NCI-H1417 (cell line): Measurements from ENCODE around the gene ETNK2.

Experiments used
- DNase-seq, 3 experiments: peaks; one replicate each; lab custom pipeline; 2025; lab: John Stamatoyannopoulos, UW

Gene ETNK2

GRCh38 chr1:204151552-204152309 lies at the start of gene ETNK2:
Gene ETNK2 (minus strand): TSS chr1:204152044. CDS start chr1:204151852, 192 bp downstream.
- DNase-seq, result peak; percentile 85 to 89 (median 87)

DNA sequence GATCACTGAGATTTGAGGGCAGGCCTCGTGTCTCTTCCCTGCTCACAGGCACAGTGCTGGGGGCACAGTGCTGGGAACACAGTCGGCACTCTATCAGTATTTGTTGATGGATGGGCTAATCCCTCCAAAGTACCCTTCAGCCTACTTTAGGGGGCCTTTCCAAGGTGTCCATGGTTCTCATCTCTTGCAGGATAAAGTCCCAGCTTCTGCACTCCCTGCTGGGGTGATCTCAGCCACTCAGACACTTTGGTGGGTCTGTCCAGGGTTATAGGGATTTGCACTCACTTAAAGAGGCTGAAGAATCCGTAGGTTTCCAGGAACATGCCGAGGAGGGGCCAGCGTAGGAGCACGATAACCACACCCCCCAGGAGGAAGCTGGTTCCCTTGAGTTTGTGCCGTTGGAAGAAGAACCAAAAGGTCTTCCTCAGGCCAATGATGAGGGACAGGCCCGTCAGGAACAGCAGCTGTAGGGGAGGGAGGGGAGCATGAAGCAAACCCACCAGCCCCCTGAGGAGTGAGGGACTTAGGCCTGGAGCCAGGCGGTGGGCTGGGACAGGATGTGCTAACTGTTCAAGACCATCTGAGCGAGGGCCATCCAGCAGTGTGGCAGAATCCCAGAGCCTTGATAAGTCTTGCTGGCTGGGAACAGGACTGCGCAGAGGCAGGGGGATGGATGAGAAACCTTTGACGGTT lies 49.6 kb upstream of the ETNK2 start:
- no peak for DNase-seq

DNA sequence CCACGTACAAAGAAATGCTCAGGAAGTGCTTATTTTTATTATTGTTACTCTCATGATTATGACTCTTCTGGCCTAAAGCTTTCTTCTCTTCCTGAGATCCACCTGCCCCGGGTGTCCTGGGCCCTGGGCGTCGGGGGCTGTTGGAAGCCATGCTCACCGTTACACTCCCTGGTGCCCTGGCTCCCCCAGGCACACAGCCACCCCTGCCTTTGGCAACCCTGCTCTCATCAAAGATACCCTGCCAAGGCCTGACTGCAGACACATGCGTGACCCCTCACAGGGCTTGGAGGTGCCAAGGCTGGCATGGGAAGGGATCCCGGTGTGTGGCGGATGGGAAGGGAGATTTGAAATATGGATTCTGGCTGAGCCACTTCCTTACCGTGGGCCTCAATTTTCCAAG lies 47.7 kb upstream of the ETNK2 start:
- no peak for DNase-seq

DNA sequence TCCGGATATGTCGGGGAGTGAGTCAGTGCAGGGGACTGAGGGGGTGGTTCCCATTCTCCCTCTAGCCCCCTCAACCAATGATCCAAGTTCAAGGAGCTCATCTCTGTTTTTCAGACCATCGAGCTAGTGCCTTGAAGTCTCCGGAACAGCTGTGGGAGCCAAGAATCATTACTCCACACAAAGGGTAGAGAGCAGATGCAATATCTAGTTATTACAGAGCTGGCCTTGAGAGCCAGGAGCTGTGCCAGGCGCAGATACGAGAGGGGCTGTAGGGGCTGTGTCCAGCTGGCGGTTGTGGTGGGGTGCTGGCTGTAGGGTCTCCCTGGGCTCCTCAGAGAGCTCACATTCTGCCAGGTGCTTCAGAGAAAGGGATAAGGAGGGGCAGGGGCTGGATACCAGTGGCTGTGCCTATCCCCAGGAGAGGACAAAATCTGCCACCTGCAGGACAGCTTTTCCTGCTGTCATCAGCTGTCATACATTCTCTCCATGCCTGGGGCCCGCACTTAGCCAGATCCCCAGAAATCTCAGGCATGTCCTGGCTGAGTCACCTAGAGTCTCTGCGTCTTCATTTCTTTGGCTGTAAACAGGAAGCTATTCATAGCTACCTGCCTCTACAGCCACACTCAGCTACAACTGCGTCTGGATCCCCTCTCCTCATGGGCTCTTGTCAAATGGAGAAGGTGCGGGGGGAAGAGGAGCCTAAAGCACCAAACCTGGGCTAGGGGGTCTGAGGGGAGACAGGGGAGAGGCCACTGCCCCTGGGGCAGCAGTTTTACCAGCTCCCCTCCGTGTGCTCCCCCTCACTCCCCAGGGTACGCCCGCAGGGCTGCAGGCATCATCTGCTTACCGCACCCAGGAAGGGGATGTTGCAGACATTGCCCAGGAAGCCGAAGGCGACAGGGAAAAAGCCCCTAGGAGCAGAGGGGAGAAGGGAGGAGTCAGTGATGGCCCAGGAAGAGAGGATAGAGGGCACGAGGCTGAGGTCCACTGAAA lies 46.8 kb upstream of the ETNK2 start:
- DNase-seq, result peak in 1 of 3 experiments; percentile 17

GRCh38 chr1:204197068-204197467 lies 45.2 kb upstream of the ETNK2 start:
- no peak for DNase-seq

DNA sequence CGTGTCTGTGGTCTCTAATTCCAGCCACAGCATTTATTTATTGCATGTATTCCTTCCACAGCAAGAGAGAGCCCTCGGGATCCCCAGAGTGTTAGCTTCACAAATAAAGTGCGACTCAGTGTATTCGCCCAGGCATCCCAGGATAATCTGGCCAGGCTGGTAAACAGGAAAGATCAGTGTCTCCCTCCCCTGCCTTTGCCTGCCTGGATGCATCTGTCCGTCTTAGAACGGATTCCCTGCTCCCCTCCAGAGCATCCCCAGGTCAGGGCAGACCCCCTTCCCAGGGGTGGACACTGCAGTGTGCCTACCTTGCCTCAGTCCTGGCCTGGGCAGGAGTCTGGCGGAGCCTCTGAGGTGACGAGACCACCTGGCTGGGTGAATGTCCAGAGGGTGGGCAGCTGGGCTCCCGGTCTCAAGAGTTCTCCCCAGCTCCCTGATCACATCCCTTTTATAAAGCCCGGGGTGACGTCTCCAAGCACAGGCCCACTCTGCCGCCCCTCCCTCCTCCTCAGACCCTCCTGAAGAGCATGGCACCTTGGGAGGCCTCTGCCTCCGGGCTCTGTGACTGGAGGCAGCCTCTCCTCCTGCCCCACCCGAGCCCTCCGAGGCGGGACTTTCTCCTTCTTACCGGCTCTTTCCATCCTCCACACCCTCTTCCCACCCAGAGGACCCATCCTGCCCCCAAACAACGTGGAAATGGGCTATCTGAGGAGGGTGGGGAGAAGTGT lies 44.4 kb upstream of the ETNK2 start, which contains the start of gene KISS1:
KISS1 (minus strand) TSS at position 424 of the 728 bp plus-strand sequence. CDS start 3,615 bp downstream, outside the sequence.
- DNase-seq, result no peak

GRCh38 chr1:204194771-204195170 lies 42.9 kb upstream of the ETNK2 start:
- no peak for DNase-seq

GRCh38 chr1:204194080-204194479 lies 42.2 kb upstream of the ETNK2 start:
- no peak for DNase-seq

- no peak for DNase-seq
Measured at GRCh38 chr1:204192589-204193352, 40.9 kb upstream of the ETNK2 start.

- no peak for DNase-seq
Measured at GRCh38 chr1:204192046-204192445, 40.2 kb upstream of the ETNK2 start.

DNA sequence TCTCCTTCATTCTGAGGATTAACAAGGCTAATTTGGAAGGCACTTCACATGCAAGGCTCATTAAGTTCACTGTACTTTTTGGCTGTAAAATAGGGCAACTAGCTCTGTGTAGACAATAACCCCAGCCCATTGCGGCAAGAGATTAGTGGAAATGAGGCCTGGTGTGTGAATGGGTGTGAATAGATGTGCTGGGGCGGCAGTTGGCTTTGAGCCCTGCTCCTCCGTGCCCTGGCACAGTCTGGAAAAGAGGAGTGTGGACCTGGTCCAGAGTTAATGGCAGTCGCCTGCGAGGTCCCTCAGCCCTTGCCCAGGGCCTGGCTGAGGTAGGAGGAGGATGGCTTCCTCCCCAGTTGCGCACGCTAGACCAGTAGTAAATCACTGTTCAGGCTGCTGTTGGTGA lies 39.6 kb upstream of the ETNK2 start:
- DNase-seq, result no peak

DNA sequence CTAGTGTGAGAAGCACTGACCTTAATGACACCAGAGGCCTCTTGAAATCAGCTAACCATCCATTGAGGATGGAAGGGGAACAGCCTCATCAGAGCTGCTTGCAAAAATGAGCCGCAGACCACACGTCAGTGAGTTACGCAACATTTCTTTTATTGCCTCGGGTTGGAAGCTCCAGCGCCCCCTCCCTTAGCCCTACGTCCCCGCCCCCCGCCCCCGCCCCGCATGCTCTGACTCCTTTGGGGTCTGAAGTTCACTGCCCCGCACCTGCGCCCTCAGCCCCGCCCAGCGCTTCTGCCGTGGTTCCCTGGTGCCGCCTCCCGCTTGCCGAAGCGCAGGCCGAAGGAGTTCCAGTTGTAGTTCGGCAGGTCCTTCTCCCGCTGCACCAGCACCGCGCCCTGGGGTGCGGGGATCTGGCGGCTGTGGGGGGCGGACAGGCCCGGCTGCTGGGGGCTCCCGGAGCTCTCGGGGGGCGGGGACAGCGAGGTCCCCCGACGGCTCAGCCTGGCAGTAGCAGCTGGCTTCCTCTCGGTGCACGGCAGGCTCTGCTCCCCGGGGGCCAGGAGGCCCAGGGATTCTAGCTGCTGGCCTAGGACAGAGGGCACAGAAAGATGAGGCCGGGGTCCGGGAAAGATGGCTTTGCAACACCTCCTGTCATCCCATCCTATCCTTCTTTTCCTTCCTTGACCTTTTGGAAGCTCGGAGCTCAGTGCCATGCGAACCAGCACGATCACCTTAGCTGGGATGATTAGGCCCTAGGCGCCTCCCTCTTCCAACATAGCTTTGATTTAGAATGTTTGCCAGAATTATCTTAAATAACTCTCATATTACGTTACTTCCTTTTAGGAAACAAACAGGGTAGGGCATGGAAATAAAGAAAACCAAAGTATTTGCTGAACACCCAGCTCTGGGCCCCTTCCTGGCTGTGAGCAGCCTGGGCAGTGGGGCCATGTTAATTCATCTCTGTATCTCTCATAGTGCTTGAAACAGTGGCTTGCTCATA lies 38.7 kb upstream of the ETNK2 start:
- peak in 1 of 3 experiments; percentile 25 for DNase-seq

- DNase-seq, result peak in 1 of 3 experiments; percentile 78
Measured at GRCh38 chr1:204188959-204189639, 37.3 kb upstream of the ETNK2 start.

- no peak for DNase-seq
Measured at GRCh38 chr1:204186597-204186996, 34.8 kb upstream of the ETNK2 start.

DNA sequence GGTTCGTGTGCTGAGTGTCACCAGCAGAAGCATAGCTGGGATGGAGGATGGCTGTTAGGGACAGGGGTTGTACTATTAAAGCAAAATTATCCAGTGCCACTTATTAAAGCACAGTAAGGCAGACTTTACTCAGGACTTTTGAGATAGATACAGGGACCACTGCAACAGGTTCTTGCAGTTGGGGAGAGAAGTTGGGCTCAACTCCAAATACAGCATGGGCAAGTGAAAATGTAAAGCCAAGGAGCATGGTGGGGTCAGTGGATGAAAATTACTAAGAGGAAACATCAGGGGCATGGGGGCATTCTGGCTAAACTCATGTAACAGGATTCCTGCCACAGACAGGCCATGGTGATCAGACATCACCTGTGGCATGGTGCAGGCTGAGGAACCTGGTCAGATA lies 29.3 kb upstream of the ETNK2 start:
- no peak for DNase-seq

- DNase-seq, result peak in 1 of 3 experiments; percentile 16
Measured at GRCh38 chr1:204180133-204180532, 28.3 kb upstream of the ETNK2 start.

DNA sequence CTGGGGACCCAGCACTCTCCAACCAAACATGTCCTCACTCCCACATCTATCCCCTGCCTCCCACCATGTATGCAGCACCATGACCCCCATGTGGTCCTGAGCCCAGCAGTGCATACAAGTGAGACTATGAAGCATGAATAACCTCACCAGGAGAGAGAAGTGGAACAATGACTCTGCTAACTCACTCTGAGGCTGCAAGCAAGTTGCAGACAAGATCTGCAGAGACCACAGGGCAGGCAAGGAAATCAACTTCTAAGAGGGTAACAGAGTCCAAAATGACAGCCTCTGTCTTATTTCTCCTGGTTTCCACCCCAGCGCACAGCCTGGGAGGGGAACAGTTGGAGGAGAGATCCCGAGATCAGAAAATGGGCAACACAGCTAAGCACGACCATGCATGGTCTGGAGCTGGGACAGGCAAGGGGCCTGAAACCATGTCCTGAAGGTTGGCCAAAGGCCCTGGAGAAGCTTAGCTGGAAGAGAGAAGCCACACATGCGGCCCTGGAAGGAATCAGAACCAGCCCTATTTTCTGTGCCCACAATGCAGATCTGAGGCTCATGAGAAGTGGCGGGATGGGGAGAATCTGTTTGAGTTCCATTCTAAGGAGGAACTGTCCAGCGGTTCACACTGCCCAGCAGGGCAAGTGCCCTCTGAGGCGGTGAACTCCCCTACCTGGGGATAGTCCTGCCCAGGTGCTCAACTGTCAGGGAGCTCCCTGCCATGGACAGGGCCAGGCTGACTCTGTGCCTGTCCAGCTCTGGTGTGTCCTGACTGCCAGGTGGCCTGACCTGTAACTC lies 26.8 kb upstream of the ETNK2 start:
- DNase-seq, result no peak

- DNase-seq, result no peak
Measured at GRCh38 chr1:204177133-204177532, 25.3 kb upstream of the ETNK2 start.
